ENCODE data around the gene MAST4.

MAST4 gene

DNA sequence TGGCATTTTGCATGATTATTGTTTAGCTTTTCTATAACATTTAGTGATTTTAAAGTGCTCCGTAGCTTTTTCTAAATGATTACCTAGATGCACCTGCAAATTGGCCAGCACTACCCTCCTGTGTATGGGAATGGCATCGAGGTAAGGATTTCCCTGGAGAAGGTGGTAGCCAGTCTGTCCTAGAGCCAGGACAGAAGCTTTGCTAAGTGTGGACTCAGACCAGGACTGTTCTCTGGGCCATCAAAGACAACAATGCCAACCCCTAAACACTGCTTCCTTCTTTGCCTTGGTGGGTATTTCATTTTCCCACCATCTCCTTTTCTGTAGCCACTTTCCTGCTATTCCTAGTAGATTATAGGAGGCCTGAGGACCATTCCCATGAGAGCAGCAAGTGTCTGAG is 547.4 kb downstream of the MAST4 start:
- in situ Hi-C loops (cut with MboI; ENCODE audit: low sequenced_read_pairs, unreplicated experiment), result no loop called here

DNA sequence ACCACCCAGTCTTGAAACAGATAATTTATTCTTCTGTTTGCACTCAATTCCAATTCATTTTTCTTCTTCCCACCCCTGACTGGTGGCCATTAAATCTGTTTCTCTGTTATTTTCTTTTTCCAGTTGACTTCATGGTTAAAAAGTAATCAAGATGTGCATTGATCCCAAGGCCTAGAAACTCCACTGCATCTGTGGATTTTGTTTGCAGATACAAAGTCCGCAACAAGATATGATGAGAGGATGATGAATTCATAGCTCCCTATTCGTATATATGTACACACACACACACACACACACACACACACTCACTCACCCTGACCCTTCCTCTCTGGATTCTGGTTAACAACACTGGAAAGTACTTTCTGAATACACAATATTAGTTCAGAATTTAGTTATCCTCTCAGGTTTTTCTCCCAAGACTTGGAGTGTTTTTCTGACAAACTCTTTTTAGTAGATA is 548.0 kb downstream of the MAST4 start:
- no peak for TF ChIP-seq CTCF (IDR thresholded peaks at IDR 0.05; ENCODE audit: borderline replicate concordance, control extremely low read depth, extremely low read depth, insufficient read depth, missing control alignments)

More for the DNA sequence above, 547.4 kb downstream of the MAST4 start:
- DNase-seq (ENCODE audit: low spot score), result no peak
- TF ChIP-seq CTCF (IDR thresholded peaks at IDR 0.05; ENCODE audit: borderline replicate concordance, control extremely low read depth, extremely low read depth, insufficient read depth, missing control alignments), result no peak

DNA sequence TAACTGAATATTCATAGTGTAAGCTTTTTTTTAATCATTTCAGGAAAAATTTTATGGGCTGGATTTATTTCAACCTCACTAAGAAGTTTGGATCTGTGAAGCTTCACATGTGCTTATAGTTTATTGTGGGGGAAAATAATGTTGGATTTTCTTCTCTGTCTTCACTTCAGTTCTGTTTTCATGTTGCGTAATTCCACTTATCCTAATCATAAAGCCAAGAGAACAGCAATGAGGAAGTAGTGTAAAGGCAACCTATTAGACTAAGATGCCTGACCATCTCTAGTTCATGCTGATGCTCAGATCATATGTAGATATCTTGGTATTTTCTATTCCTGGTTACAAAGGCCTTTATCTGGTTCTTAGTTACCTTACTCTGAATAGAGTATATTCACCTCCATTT is 550.4 kb downstream of the MAST4 start:
- no peak for TF ChIP-seq CTCF (IDR thresholded peaks at IDR 0.05; ENCODE audit: borderline replicate concordance, control extremely low read depth, extremely low read depth, insufficient read depth, missing control alignments)
- in situ Hi-C loops (cut with MboI; ENCODE audit: low sequenced_read_pairs, unreplicated experiment), result no loop called here
- DNase-seq (ENCODE audit: low spot score), result no peak

More for the DNA sequence above, 548.0 kb downstream of the MAST4 start:
- DNase-seq (ENCODE audit: low spot score), result no peak
- in situ Hi-C loops (cut with MboI; ENCODE audit: low sequenced_read_pairs, unreplicated experiment), result no loop called here

- no peak for DNase-seq (ENCODE audit: low spot score)
- no peak for TF ChIP-seq CTCF (IDR thresholded peaks at IDR 0.05; ENCODE audit: borderline replicate concordance, control extremely low read depth, extremely low read depth, insufficient read depth, missing control alignments)
- in situ Hi-C loops (cut with MboI; ENCODE audit: low sequenced_read_pairs, unreplicated experiment), result no loop called here
Measured at GRCh38 chr5:67146981-67147380, 550.8 kb downstream of the MAST4 start.

- in situ Hi-C loops (cut with MboI; ENCODE audit: low sequenced_read_pairs, unreplicated experiment), result no loop called here
- no peak for TF ChIP-seq CTCF (IDR thresholded peaks at IDR 0.05; ENCODE audit: borderline replicate concordance, control extremely low read depth, extremely low read depth, insufficient read depth, missing control alignments)
- DNase-seq (ENCODE audit: low spot score), result no peak
Measured at GRCh38 chr5:67147760-67148159, 551.6 kb downstream of the MAST4 start.

DNA sequence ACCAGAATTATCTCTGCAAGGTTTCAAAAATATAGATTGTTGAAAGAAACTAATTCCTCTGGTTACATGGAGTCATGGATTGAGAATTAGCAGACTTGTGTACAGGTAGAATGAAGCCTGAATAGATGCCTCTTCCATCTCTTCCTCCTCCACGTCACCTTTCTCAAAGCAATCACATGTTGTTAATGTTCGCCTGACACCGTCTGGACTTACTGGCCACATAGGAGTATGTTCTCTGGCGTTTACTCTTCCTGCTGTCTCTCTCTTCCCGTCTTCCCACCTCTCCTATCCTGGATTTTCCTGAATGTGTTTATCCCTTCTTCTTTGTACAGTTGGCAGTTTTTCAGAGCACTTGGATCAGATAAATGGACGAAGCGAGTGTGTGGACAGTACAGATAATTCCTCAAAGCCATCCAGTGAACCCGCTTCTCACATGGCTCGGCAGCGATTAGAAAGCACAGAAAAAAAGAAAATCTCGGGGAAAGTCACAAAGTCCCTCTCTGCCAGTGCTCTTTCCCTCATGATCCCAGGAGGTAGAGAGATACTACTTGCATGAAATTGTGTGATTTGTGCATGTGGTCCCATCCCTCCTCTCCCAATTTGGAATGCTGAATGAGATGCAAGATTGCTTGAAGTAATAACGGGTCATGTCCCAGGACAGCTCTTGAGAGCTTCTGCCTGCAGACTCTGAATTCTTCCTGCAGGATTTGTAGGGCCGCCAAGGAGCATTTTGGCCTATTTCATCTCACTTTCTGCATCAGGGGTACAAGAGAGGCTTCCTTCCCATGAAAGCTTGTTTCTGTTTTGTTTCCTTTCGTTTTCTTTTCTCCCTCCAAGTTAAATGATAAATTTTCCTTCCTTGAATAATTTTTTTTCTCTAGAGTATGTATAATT is 553.1 kb downstream of the MAST4 start:
- no peak for DNase-seq (ENCODE audit: low spot score)
- in situ Hi-C loops (cut with MboI; ENCODE audit: low sequenced_read_pairs, unreplicated experiment), result no loop called here
- no peak for TF ChIP-seq CTCF (IDR thresholded peaks at IDR 0.05; ENCODE audit: borderline replicate concordance, control extremely low read depth, extremely low read depth, insufficient read depth, missing control alignments)

All from GM13976 (cell line).